Lower lobe of right lung (tissue), 2 donors: ENCODE results near the gene EFCAB8. TPM values are rescaled to one million over a fixed set of nuclear protein-coding genes. Genes with fewer than 3 reads are reported as not detected.
A peak's percentile ranks its signal among the peaks of the same experiment; 100 is the strongest.

Experiments used
- ATAC-seq, 2 donors: fragments of 200-7000 bp; cut with Tn5 transposase; one replicate each; pipeline ENCODE4 v1.9.1; 2020 to 2022; ENCODE audit warnings: mild to moderate bottlenecking in 2 of 2, moderate library complexity in 2 of 2
- DNase-seq: peaks from one replicate; pipeline ENCODE4 v3.0.0-alpha.2; 2020
- H3K27ac ChIP-seq: fragments of 200-600 bp; one replicate; pipeline ENCODE4 v1.8.0; 2022
- H3K27me3 ChIP-seq: fragments of 200-600 bp; one replicate; pipeline ENCODE4 v1.8.0; 2022; ENCODE audit warnings: low read depth
- H3K36me3 ChIP-seq: fragments of 200-600 bp; one replicate; pipeline ENCODE4 v1.8.0; 2022; ENCODE audit warnings: mild to moderate bottlenecking
- H3K4me1 ChIP-seq: fragments of 200-600 bp; one replicate; pipeline ENCODE4 v1.8.0; 2022
- H3K4me3 ChIP-seq: fragments of 200-600 bp; one replicate; pipeline ENCODE4 v1.8.0; 2022; ENCODE audit warnings: mild to moderate bottlenecking
- H3K9me3 ChIP-seq: fragments of 200-600 bp; one replicate; pipeline ENCODE4 v1.8.0; 2022
- CTCF ChIP-seq: fragments of 200-600 bp; IDR thresholded peaks from one replicate; pipeline ENCODE4 v1.8.0; 2022; ENCODE audit warnings: antibody characterized with exemption, mild to moderate bottlenecking
- intact Hi-C: fragments of 100-400 bp; cut with DNase I; formaldehyde crosslinking; loops from one replicate; pipeline ENCODE4 v1.11.0; 2022
- total RNA-seq: library from RNA; stranded (reverse); fragmentation: NEBNext Ultra II Directional; extraction: Animal tissue kit (Norgen Biotek cat#: 25700); gene quantifications from one replicate; pipeline ENCODE4 v1.2.1, GENCODE V29; 2021
- donor health status: DM: no; HTN: yes; CAD: no; lungs with severe emphysema.

Gene EFCAB8
- total RNA-seq, 1 donor from 2014 or later: 0.30 TPM

DNA sequence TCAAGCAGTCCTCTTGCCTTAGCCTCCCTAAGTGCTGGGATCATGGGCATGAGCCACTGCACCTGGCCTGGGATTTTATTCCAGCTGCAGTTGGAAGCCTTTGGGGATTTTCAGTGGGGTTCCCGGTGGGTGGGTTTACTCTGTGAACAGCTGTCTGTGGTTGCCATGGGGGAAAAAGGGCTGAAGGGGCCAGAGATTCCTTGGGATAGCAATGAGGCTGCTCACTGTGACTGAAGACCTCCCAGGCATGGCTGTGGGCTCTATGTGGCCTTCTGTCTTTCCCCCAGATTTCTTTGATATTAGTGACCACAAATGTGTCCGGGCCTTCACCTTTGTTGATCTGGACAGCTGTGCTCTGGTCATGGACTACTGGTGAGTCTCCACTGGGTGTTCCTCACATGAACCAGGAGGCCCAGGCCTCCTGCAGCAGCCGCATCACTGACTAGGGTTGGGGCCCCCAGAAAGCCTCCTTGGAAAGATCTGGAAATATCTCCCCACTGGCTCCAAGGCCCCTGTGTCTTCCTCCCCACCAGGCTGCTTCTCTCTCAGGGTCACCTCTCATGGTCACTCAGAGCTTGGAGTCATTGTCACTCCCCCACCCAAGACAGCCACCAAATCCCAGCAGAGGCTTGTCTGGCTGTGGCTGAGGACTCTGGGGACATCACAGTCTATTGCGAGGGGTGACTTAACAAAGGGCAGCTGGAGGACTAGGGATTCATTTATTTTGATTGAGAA is 33.4 kb downstream of the EFCAB8 start:
- Histone ChIP-seq H3K36me3 (no peaks in the 10 kb centered on the region), H3K27ac (no peak overlapping the region), H3K4me1 (no peaks in the 10 kb centered on the region), H3K9me3 (no peaks in the 10 kb centered on the region), H3K4me3 (no peak overlapping the region), H3K27me3 (no peaks in the 10 kb centered on the region)
- ATAC-seq: no peak
- TF ChIP-seq CTCF: no peak
- no peak for DNase-seq
- intact Hi-C loops: no loop called here

DNA sequence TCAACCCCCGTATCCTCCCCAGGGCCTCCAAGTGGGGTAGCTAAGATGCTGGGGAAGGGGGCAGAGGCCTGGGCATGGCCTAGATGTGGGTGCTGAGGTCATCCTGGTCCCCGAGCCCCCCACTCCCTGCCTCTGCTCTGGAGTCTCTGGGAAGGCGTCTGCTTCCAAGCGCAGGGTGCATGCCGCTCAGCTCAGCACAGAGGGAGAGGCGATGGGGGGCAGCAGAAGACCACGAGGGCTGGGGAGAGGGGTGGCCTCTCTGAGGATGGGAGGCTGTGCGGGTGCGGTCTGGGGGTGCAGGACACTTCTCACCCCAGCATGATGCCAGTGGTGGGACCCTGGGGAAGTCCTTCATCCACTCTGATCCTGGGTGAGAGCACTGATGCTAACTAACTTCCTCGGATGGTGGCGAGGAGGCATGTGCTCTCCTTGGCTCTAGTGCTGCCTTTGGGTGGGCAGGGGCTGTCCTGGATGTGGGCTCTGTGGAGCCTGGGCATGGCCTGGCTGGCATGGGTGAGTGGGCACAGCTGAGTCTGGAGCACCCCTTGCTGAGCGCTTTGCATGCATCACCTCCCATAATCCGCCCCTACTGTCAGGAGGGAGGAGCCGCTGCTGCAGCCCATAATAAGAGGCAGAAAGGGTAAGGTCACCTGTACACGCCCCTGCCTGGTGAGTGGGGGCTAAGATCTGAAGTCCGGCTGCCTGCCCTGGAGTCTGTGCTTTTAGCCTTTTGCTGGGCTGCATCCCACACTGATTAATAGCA is 34.7 kb downstream of the EFCAB8 start:
- no peak for TF ChIP-seq CTCF
- Histone ChIP-seq H3K9me3 (no peaks in the 10 kb centered on the region), H3K27me3 (no peaks in the 10 kb centered on the region), H3K4me3 (no peak overlapping the region), H3K4me1 (no peaks in the 10 kb centered on the region), H3K27ac (no peak overlapping the region), H3K36me3 (no peaks in the 10 kb centered on the region)
- no peak for ATAC-seq
- no peak for DNase-seq
- intact Hi-C loops: no loop called here

- intact Hi-C loops: no loop called here
- Histone ChIP-seq H3K27ac (no peak overlapping the region), H3K4me3 (no peak overlapping the region), H3K36me3 (no peaks in the 10 kb centered on the region), H3K4me1 (no peaks in the 10 kb centered on the region), H3K9me3 (no peaks in the 10 kb centered on the region), H3K27me3 (no peaks in the 10 kb centered on the region)
- peak; percentile 18 to 22 for ATAC-seq
- peak; percentile 26 for TF ChIP-seq CTCF
- DNase-seq: no peak
Observed at GRCh38 chr20:32894026-32894483, 35.3 kb downstream of the EFCAB8 start.

- DNase-seq: no peak
- no peak overlapping the region for H3K27ac ChIP-seq
- TF ChIP-seq CTCF: no peak
- no peaks in the 10 kb centered on the region for H3K9me3 ChIP-seq
- no peaks in the 10 kb centered on the region for H3K36me3 ChIP-seq
- intact Hi-C loops: no loop called here
- ATAC-seq: no peak
- H3K4me3 ChIP-seq: no peak overlapping the region
- no peaks in the 10 kb centered on the region for H3K27me3 ChIP-seq
- H3K4me1 ChIP-seq: no peaks in the 10 kb centered on the region
Observed at GRCh38 chr20:32894711-32895355, 36.1 kb downstream of the EFCAB8 start.

DNA sequence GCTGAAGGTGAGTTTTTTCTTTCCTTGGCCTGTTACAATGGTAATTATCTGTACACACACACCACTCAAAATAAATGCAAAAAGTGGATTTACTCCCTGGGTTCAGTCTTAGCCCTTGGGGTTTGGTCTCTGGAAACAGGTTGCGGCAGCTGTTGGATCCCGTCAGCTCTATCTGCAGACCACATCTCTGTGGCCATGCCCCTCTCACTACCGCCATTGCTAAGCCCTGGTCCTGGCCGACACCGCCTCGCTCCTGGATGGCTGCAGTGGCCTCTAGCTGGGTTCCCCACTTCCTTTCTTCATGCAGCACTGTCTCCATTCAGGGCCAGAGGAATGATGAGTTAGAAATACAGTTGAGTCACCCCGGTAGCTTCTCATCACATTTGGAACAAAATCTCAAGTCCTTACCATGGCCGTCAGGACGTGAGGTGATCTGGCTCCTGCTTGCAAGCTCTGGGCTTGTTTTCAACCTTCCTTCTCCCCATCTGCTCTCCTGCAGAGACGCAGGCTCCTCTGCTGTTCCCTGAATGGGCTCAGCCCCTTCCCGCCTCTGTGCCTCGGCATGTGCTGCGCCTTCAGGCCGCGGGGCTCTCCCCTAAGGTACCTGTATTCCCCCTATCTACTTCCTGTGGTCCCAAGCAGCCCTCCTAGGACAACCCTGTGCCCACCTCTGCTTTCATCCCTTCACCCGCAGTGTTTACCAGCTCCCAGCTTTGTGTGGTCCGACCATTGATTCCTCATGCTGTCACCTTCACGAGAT is 38.0 kb downstream of the EFCAB8 start:
- no peaks in the 10 kb centered on the region for H3K9me3 ChIP-seq
- H3K4me1 ChIP-seq: no peaks in the 10 kb centered on the region
- no peak for ATAC-seq
- H3K27me3 ChIP-seq: no peaks in the 10 kb centered on the region
- intact Hi-C loops: no loop called here
- H3K27ac ChIP-seq: no peak overlapping the region
- no peaks in the 10 kb centered on the region for H3K36me3 ChIP-seq
- H3K4me3 ChIP-seq: no peak overlapping the region
- DNase-seq: no peak
- TF ChIP-seq CTCF: no peak
